Liver (tissue), 3 donors: ENCODE data around the gene WDR76.

Source experiments
- EGR1 ChIP-seq, 2 donors: IDR thresholded peaks; 2 replicates each; pipeline ENCODE4 v1.6.1; 2016 to 2018; ENCODE audit warnings: antibody characterized with exemption in 2 of 2, low read depth in 2 of 2
- FOXA1 ChIP-seq: IDR thresholded peaks from 2 replicates; pipeline ENCODE4 v1.6.1; 2016; ENCODE audit warnings: antibody characterized with exemption
- JUND ChIP-seq, 2 donors: IDR thresholded peaks; 2 replicates each; pipeline ENCODE4 v1.6.1; 2016; ENCODE audit warnings: antibody characterized with exemption in 2 of 2
- MAX ChIP-seq: IDR thresholded peaks from 2 replicates; pipeline ENCODE4 v1.6.1; 2016; ENCODE audit warnings: antibody characterized with exemption
- RAD21 ChIP-seq, 2 donors: IDR thresholded peaks; 2 replicates each; pipeline ENCODE4 v1.6.1; 2016; ENCODE audit warnings: antibody characterized with exemption in 2 of 2, mild to moderate bottlenecking in 2 of 2
- REST ChIP-seq: IDR thresholded peaks from 2 replicates; pipeline ENCODE4 v1.6.1; 2016; ENCODE audit warnings: antibody characterized with exemption, mild to moderate bottlenecking
- SP1 ChIP-seq: IDR thresholded peaks from 2 replicates; pipeline ENCODE4 v1.6.1; 2018; ENCODE audit warnings: antibody characterized with exemption, mild to moderate bottlenecking
- TAF1 ChIP-seq: conservative IDR thresholded peaks from 2 replicates; pipeline ENCODE4 v1.6.1; 2016; ENCODE audit warnings: antibody characterized with exemption, mild to moderate bottlenecking
- YY1 ChIP-seq: IDR thresholded peaks from 2 replicates; pipeline ENCODE4 v1.6.1; 2016; ENCODE audit warnings: antibody characterized with exemption, mild to moderate bottlenecking
- TF ChIP-seq, protein P1 (sequence below): fragments of 150-350 bp; IDR thresholded peaks from 2 replicates; pipeline ENCODE4 v1.5.1; 2017; ENCODE audit warnings: improper control_type of control experiment, low read depth, low read length; ENCODE audit not compliant: missing input control
- TF ChIP-seq, protein P2 (sequence below): IDR thresholded peaks from 2 replicates; pipeline ENCODE4 v1.6.1; 2016; ENCODE audit warnings: antibody characterized with exemption
- donor health status: healthy.
- donor health status: healthy.

DNA sequence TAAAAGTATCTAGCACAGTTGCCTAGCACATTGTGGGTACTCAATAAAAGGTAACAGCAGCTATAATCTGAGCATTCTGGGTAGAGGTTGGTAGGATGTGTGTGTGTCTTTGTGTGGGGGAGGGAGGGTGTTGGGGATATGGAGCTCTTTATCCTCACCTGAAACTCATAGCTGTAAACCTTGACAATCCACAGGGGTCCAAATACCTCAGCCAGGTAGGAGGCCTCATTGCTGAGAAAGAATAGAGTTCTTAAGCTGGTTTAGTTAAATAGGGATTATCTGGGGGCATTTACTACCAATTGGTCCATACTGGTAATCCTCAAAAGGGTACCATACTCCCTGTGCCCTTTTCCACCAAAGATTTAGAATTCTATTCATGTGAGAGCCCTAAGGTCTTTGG, 30.8 kb upstream of the WDR76 start:
- TF ChIP-seq MAX (no peak), SP1 (no peak), JUND (IDR thresholded peaks at IDR 0.05) (no peak), REST (no peak), FOXA1 (no peak), EGR1 (IDR thresholded peaks at IDR 0.05; ENCODE audit: low read depth in 2 of 2) (no peak), RAD21 (IDR thresholded peaks at IDR 0.05) (no peak), TAF1 (no peak), YY1 (no peak)
- TF ChIP-seq, protein P1, sequence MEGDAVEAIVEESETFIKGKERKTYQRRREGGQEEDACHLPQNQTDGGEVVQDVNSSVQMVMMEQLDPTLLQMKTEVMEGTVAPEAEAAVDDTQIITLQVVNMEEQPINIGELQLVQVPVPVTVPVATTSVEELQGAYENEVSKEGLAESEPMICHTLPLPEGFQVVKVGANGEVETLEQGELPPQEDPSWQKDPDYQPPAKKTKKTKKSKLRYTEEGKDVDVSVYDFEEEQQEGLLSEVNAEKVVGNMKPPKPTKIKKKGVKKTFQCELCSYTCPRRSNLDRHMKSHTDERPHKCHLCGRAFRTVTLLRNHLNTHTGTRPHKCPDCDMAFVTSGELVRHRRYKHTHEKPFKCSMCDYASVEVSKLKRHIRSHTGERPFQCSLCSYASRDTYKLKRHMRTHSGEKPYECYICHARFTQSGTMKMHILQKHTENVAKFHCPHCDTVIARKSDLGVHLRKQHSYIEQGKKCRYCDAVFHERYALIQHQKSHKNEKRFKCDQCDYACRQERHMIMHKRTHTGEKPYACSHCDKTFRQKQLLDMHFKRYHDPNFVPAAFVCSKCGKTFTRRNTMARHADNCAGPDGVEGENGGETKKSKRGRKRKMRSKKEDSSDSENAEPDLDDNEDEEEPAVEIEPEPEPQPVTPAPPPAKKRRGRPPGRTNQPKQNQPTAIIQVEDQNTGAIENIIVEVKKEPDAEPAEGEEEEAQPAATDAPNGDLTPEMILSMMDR = no peak
- TF ChIP-seq, protein P2, sequence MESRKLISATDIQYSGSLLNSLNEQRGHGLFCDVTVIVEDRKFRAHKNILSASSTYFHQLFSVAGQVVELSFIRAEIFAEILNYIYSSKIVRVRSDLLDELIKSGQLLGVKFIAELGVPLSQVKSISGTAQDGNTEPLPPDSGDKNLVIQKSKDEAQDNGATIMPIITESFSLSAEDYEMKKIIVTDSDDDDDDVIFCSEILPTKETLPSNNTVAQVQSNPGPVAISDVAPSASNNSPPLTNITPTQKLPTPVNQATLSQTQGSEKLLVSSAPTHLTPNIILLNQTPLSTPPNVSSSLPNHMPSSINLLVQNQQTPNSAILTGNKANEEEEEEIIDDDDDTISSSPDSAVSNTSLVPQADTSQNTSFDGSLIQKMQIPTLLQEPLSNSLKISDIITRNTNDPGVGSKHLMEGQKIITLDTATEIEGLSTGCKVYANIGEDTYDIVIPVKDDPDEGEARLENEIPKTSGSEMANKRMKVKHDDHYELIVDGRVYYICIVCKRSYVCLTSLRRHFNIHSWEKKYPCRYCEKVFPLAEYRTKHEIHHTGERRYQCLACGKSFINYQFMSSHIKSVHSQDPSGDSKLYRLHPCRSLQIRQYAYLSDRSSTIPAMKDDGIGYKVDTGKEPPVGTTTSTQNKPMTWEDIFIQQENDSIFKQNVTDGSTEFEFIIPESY = no peak
